DMS 273 treated with DMSO at 0.1 percent for 48 hours (cell line): ENCODE data around the gene BRD3OS.

ENCODE experiments used
- DNase-seq: peaks from one replicate; lab custom pipeline; 2025; lab: John Stamatoyannopoulos, UW

The BRD3OS gene, protein sequence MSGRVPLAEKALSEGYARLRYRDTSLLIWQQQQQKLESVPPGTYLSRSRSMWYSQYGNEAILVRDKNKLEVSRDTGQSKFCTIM

DNA sequence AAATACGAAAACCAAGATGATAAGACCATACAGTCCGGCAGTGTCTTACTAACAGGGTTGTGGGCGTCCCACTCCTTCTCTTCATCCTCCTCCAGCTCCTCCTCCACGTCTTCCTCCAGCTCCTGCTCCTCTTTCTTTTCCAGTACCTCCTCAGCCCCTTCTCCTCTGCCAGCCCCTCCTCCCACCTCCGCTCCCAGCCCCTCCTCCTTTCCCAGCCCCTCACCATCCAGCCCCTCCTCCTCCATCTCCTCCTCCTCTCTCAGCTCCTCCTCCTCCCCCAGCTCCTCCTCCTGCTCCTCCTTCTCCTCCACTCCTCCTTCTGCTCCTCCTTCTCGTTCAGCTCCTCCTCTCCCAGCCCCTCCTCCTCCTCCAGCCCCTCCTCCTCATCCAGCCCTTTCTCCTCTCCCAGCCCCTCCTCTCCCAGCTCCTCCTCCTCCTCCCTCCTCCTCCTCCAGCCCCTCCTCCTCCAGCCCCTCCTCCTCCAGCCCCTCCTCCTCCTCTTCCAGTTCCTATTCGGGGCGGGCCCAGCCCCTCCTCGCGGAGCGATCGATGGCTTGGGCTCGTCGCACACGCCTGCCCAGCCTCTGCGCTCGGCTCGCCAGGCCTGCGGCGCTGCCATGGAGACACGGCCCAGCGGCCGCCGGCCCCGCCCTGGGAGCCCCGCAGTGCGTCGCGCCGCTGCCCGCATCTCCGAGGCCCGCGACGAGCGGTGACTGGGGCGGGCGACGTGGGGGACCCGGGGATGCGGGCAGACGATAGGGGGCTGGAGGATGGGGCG, at the start of gene BRD3OS:
Gene BRD3OS (plus strand): TSS at position 654 of the 778 bp plus-strand sequence. CDS start 1,267 bp downstream, outside the sequence.
- DNase-seq, result peak; percentile 90

DNA sequence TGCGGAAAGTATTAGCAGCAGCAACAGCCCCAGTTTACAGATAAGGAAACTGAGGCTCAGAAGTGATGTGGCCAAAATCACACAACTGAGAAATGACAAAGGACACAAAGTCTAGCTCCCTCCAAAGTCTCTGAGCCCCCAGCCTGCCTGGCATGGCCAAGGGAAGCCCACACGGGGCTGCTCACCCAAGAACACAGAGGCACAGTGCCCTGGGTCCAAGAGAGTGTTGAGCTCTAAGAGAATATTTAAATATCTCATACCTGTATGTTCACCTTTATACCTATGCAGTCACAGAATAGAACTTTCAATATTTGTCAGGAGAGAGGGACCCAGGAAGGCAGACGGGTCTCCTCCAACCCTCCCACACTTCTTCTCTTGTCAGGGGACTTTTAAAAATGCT, 49.8 kb upstream of the BRD3OS start:
- DNase-seq, result no peak

DNA sequence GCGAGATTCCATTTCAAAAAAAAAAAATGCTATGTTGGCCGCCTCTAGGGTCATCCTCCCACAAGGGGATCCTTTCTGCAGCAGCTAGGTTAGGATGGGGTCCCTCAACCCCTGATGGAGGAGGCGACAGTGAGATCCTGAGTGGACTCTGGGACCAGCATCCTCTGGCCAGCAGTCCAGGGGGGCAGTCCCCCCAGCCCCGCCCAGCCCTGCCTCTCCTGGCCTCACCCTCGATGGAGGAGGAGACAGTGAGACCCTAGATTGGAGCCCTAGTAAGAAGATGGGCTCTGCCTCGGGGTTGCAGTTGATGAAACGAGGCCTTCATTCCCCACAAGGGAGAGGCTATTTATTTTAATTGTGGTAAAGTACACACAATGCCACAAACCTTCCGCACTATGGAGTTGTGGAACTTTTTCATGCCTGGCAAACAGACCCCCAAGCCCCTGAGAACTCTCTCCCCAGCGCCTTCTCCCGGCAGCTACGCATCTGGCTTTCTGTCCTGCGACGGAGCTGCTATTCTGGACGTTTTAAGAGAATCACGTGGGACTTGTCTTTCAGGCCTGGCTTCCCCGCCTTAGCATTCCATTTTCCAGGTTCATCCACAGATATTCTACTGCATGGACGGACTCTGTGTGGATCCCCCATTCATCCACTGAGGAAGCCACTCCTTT, 49.0 kb upstream of the BRD3OS start:
- no peak for DNase-seq

DNA sequence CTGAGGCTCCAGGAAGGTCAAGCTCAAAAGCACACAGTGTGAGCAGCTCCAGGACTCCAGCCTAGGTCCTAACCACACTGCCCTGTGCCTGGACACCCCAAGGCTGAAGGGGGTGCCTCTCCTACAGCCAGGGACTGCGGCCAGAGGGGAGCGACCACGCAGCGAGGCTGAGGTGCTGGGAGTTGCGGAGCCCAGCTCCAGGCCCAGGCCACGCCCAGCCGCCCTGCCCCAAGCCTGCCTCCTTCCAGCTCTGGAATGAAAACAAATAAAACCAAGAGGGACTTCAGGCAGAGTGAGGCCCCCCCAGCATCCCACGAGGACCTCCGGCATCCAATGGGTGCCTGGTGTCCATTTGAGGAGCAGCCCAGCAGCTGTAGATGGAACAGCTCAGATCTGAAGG, 48.4 kb upstream of the BRD3OS start:
- DNase-seq, result no peak

DNA sequence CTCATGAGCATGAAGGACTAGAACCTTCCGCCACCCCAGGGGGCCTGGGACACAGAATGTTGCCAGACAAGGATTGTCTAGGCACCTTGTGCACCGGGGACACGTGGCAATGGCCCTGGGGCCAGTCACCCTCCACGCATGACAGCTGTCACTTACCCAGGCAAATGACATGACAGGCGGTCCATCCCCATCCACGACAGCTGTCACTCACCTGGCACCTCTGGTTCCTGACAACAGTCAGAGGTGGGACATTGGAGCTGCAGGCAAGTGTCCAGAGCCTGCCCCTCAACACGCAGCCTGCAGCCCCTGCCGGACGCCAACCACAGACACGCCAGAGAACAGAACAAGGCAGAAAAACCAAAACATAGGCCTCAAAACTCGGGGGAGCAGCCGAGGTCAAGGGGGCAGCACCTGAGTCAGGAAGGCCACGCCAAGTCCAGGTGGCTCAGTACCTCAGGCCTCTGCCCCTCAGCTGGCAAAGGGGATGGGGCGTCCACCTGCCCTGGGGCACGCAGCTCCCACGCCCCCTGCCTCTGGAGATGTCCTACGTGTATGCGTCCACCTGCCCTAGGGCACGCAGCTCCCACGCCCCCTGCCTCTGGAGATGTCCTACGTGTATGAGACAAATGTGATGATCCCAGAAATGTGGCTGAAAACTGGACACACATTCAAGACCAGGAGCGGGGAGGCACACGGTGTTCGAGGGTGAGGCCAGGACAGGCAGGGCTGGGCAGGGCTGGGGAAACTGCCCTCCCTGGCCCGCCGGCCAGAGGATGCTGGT, 47.7 kb upstream of the BRD3OS start:
- DNase-seq, result no peak

DNA sequence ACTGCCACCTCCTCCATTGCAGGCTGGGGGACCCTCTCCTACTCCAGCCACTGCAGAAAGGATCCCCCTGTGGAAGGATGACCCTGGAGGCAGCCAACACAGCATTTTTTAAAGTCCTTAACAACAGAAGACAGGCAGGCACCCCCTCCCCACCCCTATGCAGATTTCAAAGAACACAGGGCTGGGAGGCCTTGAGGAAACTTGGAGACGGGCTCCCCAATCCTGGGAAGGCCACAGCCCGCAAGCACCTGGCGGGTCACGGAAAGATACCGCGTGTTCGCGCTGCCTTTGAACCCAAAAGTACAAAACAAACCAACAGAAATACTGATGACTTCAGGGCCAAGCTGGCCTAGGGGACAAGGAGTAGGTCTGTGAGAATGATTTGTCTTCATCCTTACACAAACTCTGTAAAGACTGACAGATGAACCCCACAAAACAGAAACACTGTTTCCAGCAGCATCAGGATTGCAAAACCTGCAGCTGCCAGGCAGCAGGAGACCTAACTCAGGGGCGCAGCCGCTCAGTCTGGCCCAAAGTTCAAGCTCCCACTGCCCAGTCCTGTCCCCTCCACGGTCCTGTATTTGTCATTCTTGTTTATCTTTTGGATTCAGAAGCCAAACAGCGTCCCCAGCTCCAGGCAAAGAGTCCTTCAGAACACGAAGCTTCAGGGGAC, 46.9 kb upstream of the BRD3OS start:
- DNase-seq, result no peak

DNA sequence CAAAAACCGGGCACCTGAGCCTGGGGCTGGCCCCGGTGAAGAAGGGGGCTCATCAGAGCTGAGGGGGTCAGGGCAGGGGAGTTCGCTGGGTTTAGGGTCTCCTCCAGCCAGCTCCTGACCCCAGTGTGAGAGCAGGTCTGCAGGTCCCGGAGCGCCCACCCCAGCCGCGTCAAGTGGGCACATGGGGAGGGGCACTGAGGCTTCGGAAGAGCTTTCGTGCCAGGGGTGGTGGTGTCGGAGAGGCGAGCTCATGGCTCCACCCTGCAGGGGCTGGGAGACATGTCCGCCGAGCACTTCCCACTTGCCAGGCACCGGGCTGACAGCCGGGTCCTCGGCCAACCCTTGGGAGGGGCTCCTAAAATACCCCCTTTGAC, 46.4 kb upstream of the BRD3OS start:
- no peak for DNase-seq

DNA sequence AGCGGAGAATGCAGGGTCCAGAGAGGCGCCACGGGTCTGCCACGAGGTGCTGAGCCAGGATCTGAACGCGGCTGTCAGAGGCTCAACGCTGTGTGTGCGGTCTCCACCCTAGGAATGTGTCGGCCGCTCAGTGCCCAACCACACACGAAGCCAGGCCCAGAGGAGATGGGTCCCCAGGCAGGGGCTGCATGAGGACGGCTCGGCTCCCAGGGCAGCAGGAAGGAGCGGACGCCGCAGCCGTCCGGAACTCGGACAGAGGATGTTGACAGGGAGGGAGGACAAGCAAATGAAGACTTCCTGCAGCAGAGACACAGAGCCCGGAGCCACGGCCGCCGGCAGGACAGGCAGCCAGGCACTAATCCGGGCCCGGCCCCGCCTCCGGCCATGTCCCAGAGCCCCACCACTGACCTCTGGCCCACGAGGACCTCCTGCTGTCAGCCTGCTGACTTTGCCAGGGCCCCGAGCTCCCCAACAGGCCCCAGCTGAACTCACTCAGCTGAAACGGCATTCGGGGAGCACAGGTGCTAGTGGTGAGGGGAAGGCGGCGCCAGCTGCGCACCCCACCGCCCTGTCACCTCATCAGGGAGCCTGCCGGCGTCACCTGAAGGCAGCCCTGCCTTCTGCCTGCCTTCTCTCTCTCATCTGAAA, 45.9 kb upstream of the BRD3OS start:
- no peak for DNase-seq

DNA sequence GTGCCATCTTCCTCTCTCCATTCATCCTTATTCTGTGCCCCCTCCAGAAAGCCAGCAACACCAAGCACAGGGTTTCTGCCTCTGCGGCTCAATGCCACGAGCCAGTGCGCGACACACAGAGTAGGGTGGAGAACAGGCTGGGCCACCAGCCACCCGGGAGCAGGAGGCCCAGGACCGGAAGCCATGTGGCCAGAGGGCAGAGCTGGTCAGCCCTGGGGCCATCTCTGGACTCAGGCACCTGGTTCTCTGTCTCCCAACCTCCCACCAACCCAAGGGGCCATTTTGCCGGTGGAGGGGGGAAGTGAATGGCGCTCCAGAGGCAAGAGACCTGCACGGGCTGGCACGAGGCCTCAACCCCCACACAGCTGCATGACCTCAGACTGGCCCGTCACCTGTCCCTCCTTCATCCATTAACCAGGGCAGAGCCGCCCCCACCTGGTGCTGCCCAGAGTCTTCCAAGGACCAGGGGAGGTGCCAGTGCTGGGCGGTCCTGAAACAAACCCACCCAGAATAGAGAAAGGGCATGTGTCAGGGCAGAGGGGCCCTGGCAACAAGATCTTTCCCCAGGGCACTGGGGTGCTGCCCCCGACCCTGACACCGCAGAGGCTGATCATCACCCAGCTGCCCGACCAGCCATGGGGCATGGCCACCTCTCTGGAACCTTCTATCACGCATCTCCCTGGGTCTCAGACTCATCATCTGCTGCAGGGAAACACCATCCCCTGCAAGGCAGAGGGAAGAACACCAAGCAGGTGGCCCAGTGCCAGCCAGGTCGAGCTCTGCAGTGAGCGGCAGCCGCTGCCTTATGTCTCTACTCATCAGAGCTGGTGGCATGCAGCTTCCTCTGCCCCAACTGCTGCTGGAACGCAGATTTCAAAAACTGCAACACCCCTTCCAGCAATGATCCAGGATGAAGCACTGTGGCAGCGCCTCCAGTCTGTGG, 45.1 kb upstream of the BRD3OS start:
- no peak for DNase-seq

DNA sequence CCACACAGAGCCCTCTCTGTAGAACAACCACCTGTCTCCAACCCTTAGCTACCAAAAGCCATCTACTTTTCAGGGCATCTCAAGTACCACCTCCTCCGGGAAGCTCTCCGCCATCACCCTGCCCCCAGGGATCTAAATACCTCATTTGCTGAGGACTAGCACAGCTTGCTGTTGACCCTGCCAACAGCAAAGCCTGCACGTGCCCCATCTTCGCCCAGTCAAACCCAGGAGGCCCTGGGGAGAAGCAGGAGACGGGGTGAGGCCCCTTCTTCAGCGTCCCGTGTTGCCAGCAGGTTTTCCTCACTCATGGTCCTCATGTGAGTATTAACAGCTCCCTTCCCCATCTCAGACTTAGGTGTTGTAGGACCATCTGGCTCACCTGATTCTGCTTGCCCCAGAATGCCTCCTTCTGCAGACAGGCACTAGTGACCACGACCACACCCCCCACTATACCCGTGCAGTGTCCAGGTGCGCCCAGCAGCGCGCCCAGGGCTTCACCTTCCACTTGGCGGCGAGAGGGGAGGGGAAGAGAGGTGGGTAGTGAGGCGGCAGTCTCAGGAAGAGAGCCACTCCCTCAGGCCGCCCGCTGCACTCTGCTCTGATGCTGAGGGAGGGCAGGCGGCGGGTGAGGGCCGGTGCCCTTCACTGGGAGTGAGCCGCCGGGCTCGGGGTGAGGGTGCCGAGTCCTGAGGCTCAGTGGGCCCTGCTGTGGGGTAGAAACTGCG, 44.3 kb upstream of the BRD3OS start:
- no peak for DNase-seq

DNA sequence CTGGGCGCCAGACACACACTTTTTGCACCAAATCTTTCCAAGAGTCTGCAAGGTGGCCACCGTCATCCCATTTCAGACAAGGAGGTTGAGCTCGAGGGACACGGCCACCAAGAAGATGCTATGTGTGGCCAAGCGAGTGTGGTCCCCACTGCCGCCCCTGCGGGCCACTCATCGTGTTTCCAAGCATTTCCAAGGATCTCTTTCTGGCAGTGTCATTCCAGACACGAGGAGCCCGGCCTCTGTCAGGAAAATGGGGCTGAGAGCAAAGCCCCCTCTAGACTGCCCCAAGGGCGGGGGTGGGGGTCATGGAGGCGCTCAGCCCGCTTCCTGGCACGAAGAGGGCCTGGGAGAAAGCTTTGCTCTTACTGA, 43.7 kb upstream of the BRD3OS start:
- no peak for DNase-seq

DNA sequence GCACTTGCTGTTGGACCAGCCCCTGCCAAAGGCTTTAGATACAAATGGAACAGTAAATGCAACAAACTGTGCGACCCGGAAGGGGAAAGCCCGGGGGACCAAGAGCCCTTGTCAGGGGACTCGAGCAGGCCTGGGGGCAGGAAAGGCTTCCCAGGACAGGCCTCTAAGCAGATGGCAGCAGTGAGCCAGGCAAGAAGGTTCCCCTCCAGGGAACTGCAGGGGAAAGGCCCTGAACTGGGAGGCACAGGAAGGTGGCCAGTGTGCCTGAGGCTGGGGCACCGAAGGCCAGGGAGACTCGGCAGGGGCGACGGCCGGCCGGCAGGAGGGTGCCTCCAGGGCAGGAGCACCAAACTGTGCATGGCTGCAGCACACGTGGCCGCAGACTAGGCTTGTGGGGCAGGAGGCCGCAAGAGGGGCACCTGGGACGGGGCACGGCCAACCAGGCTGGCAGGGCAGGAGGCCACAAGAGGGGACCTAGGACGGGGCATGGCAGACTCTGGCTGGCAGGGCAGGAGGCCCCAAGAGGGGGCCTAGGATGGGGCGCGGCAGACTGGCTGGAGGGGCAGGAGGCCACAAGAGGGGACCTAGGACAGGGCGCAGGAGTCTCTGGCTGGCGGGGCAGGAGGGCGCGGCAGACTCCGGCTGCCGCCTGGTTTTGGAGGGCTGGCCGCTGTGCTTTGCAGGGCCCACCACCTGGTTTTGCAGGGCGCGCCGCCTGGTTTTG, 43.2 kb upstream of the BRD3OS start:
- DNase-seq, result no peak

DNA sequence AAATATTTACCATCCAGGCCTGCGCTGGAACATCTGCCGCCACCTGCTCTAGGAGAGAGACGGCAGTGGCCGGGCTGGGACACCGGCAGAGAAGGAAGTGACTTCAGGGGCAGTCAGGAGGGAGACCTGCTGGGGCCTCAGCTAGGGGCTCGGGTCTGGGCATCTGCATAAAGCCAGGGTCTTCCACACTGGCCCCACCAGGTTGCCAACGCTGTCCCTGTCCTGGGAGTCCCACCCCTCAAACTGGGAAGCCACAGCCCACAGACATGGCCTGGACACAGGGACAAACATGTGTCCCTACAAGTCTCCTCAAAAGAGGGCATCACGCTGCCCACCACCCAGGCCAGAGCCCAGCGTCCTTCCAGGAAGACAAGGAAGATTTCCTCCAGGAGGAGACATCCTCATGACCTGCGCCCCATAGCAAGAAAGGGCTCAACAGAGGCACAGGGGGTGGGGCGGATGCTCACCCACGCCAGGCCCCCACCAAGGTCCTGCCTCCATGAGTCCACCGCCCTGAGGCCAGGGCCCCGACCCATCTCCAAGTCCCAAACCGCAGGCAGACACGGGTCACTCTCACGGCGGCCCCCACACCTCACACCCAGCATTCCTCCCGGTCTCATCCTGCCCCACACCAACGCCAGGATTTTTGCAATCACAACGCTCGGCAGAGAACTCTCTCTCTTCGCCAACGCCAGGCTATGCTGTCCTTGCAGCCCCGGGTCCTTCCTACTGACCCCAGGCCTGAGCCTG, 42.1 kb upstream of the BRD3OS start:
- no peak for DNase-seq

DNA sequence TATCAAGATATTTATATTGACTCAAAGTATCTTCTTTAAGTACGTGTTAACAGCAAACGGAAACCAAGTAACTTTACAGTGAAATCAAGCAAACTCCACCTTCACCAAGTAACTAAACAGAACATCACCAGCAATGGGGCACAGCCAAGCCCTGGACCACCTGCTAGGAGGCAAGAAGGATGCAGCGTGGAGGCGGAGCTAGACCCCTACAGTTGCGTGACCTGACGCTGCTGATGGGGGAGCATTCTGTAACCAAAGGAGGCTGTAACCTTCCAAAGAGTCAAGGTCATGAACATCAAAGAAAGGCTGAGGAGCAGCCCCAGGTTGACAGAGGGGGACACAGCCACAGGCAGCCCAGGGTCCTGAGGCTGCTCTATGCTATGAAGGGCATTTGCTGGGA, 39.2 kb upstream of the BRD3OS start:
- no peak for DNase-seq

DNA sequence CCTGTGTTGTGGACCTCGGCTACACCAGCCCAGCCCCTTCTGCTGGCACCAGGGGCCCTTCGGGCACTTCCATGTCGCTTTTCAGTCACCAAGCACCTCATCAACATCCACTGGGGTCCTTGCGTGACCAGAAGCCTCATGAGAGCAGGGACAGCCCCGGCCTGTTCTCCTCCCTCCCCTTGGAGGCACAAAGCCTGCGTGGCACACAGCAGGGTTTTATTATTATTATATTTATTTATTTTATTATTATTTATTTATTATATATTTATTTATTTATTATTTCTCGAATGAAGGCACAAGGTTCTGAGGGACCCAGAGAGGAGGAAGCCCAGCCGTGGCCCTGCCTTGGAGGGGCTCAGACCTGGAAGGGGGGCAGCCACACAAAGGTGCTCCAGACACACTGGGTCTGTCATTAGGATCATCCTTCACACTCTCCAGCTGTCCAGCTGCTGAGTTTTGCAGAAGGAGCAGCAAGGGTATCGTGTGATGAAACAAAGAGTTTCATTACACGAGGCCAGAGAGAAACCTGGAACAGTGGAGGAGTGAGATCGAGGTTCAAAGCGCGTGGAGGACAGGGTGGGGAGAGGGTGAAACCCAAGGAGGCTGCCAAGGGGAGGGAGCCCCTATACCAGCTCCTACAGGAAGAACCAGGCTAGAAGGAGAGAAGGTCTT, 38.4 kb upstream of the BRD3OS start:
- DNase-seq, result no peak

DNA sequence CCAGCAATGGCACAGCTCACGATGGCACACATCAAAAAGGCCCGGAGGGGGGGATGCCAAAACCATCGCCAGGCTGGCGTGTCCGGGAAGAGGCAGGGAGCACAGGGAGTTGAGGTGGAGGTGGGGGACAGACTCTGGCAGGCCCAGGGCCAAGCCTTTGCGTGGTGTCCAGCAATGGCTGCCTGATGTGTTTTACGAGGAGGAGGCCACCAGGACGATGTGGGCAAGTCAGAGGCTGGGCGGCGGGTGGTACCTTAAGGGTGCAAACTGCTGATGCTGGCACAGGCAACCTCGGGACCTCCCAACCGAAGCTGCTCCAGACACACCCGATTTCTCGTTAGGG, 37.9 kb upstream of the BRD3OS start:
- no peak for DNase-seq

DNA sequence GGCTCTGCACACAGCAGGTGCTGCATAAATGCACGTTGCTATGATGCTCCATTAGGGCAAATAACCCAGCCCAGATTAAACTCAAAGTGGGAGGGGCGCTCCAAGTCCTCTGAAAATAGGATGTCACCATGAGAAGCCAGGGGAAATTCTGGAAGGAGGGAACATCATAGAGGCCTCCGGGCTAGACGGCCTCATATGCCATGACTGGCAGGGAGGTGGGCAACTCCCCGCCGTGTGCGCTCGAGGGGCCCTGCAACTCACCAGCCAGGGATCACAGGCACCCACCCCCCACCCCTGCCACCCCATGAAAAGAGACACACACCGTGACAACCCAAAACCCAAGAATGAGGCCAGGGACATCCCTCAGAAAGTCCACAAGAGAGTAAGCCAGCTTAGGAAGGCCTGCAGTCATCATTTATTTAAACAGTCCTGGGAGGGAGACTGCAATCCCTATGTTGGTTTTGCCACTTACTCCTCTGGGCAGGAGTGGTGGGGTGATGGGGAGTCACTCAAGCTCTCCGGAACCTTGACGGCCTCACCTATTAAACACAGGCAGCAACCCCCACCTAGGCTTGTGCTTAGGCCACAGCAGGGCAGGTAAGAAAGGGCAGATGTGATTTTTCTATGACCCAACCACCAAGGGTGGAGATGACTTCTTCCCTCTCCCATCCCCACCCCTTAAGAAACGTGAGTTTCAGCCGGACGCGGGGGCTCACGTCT, 37.2 kb upstream of the BRD3OS start:
- DNase-seq, result no peak
